Measurements from ENCODE around the gene CDC40. TPM values are rescaled to one million over a fixed set of nuclear protein-coding genes. Genes with fewer than 3 reads are reported as not detected.

Gene CDC40
- total RNA-seq, 4 donors from 2014 or later = 20.3 to 34.8 (median 23.4) TPM

GRCh38 chr6:110158479-110158878 lies 21.7 kb upstream of the CDC40 start:
- intact Hi-C loops (cut with DNase I; ENCODE audit: low total_unique reads) = no loop called here
- Histone ChIP-seq H3K4me1 (no peaks in the 10 kb centered on the region), H3K27me3 (no peaks in the 10 kb centered on the region), H3K27ac (no peak overlapping the region), H3K9me3 (no peaks in the 10 kb centered on the region), H3K4me3 (no peak overlapping the region), H3K36me3 (no peaks in the 10 kb centered on the region)
- TF ChIP-seq CTCF (IDR thresholded peaks at IDR 0.05) = no peak
- no peak for TF ChIP-seq POLR2A (IDR thresholded peaks at IDR 0.05)
- DNase-seq = no peak

GRCh38 chr6:110170081-110170480 lies 10.1 kb upstream of the CDC40 start:
- H3K27me3 ChIP-seq = no peaks in the 10 kb centered on the region
- no peaks in the 10 kb centered on the region for H3K9me3 ChIP-seq
- TF ChIP-seq POLR2A (IDR thresholded peaks at IDR 0.05) = no peak
- intact Hi-C loops (cut with DNase I; ENCODE audit: low total_unique reads) = loop anchor here (10.0 kb wide), 1 partner anchor 225 kb away; no protein-coding TSS in a partner anchor
- no peaks in the 10 kb centered on the region for H3K4me1 ChIP-seq
- no peak overlapping the region for H3K27ac ChIP-seq
- H3K36me3 ChIP-seq = no peaks in the 10 kb centered on the region
- no peak overlapping the region for H3K4me3 ChIP-seq
- DNase-seq = no peak

- Histone ChIP-seq H3K4me3 (no peak overlapping the region), H3K27me3 (no peaks in the 10 kb centered on the region), H3K27ac (no peak overlapping the region), H3K4me1 (peaks cover 0 to 7% of the 10 kb centered on the region in 2 donors), H3K9me3 (no peaks in the 10 kb centered on the region), H3K36me3 (no peaks in the 10 kb centered on the region)
- intact Hi-C loops (cut with DNase I; ENCODE audit: low total_unique reads) = loop anchor here (10.0 kb wide), 1 partner anchor 221 kb away; no protein-coding TSS in a partner anchor
- no peak for DNase-seq
- TF ChIP-seq POLR2A (IDR thresholded peaks at IDR 0.05) (no peak), CTCF (IDR thresholded peaks at IDR 0.05) (no peak)
Observed at GRCh38 chr6:110173506-110174132, 6.6 kb upstream of the CDC40 start.

GRCh38 chr6:110178626-110179405 lies 1.4 kb upstream of the CDC40 start:
- peaks cover 11 to 15% of the 10 kb centered on the region in 2 donors for H3K4me1 ChIP-seq
- intact Hi-C loops (cut with DNase I; ENCODE audit: low total_unique reads) = loop anchor here (10.0 kb wide), 1 partner anchor 216 kb away; no protein-coding TSS in a partner anchor
- H3K36me3 ChIP-seq = no peaks in the 10 kb centered on the region
- H3K9me3 ChIP-seq = no peaks in the 10 kb centered on the region
- peak; percentile 76 to 86 (median 82) for TF ChIP-seq CTCF (IDR thresholded peaks at IDR 0.05)
- TF ChIP-seq POLR2A (IDR thresholded peaks at IDR 0.05) = no peak
- H3K27me3 ChIP-seq = no peaks in the 10 kb centered on the region
- H3K4me3 ChIP-seq = peak overlapping the region; percentile 84 to 89
- DNase-seq = peak; percentile 45 to 65
- H3K27ac ChIP-seq = peak overlapping the region; percentile 92 to 95

GRCh38 chr6:110179406-110180227 lies 610 bp upstream of the CDC40 start, which contains the start of gene WASF1:
WASF1 (minus strand) TSS chr6:110179670; CDS start chr6:110127601, 52,069 bp downstream.
- TF ChIP-seq CTCF (IDR thresholded peaks at IDR 0.05) = peak in 1 of 4 experiments; percentile 2
- TF ChIP-seq POLR2A (IDR thresholded peaks at IDR 0.05) = peak in 1 of 2 donors; percentile 47
- no peaks in the 10 kb centered on the region for H3K36me3 ChIP-seq

More at GRCh38 chr6:110179406-110180227, 610 bp upstream of the CDC40 start, which contains the start of gene WASF1:
- no peaks in the 10 kb centered on the region for H3K9me3 ChIP-seq
- intact Hi-C loops (cut with DNase I; ENCODE audit: low total_unique reads) = loop anchor here (10.0 kb wide), 1 partner anchor 215 kb away; no protein-coding TSS in a partner anchor
- peak; percentile 94 to 96 for DNase-seq
- peak within 1 kb of the TSS; percentile 84 to 89 for H3K4me3 ChIP-seq
- H3K27me3 ChIP-seq = no peaks in the 10 kb centered on the region
- H3K27ac ChIP-seq = peak within 1 kb of the TSS; percentile 92 to 95
- peaks cover 11 to 15% of the 10 kb centered on the region in 2 donors for H3K4me1 ChIP-seq
